Activated naive CD8-positive, alpha-beta T cell treated with anti-CD3 and anti-CD28 coated beads, Interleukin-2, amount 50 U/mL, for 16 hours (primary cell): ENCODE measurements around the gene BEX3.
"Not testable (repeated sequence)": the region's sequence is repeated elsewhere in the genome, so short reads cannot be mapped to it uniquely, and the experiment has no call there.

ENCODE experiments used
- DNase-seq: peaks from one replicate; pipeline ENCODE4 v3.0.0-alpha.2; 2020; ENCODE audit warnings: low read depth, low spot score

BEX3 gene

DNA sequence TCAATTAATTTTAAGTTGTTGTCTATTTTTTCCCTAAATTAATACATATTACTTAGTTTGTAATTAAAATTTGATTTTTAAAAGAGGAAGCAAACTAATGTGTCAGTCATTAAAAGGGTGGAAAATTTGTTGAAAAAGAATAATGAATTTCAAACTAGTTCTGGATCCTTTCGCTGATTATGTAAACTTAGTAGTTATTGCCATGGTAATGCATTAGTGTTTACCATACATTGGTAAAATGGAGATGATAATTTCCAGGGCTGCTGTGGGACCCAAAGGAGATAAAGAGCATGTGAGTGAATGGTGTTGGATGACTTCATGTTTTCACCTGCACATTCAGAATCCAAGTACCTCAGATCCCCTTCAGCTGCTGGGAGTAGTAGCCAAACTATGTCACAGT lies 6.5 kb downstream of the BEX3 start:
- no peak for DNase-seq

GRCh38 chrX:103384672-103385071 lies 8.3 kb downstream of the BEX3 start:
- no peak for DNase-seq

DNA sequence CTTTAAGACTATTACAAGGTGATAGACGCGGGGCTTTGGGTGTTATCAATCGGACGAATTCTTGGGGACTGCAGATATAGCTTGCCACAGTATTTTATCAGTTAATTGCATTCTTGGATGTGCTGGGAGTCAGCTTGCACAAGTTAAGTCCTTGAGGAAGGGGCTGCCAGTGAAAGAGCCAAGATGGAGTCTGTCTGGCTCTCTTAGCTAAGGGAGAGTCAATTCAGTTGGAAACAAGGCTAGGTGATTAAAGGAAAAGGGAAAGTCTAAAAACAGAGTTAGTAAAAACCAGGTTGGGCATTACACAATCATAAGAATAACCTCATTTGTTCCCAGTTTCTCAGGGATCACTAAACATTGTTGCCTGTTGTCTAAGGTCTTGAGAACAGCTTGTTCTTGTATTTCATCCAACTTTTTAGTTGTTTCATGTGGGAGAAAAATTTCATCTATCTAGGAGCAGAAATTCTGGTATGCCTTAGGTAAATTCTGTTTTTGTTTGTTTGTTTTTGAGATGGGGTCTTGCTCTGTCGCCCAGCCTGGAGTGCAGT lies 9.0 kb downstream of the BEX3 start:
- DNase-seq, result not testable (repeated sequence)

- no peak for DNase-seq
These were observed 10.0 kb downstream of the BEX3 start for GRCh38 chrX:103386332-103386731.

DNA sequence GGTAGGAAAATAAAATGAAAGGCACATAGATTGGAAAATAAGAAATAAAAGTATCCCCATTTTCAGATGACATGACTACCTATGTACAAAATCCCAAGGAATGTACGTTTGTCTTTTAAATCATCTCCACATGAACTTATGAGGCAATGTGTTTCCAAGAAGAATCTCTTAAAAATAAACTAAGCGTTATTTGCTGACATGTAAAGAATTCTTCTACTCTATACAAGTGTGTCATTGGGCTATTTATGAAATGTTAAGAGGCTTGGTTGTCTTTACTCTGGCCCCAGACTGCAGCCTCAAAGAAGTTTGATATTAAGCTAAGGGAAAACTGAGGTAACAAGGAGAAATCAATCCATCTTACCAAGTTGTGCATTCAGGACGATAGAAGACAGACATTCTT lies 17.1 kb downstream of the BEX3 start:
- DNase-seq, result no peak

- no peak for DNase-seq
These were observed 19.8 kb downstream of the BEX3 start for GRCh38 chrX:103396186-103396585.

DNA sequence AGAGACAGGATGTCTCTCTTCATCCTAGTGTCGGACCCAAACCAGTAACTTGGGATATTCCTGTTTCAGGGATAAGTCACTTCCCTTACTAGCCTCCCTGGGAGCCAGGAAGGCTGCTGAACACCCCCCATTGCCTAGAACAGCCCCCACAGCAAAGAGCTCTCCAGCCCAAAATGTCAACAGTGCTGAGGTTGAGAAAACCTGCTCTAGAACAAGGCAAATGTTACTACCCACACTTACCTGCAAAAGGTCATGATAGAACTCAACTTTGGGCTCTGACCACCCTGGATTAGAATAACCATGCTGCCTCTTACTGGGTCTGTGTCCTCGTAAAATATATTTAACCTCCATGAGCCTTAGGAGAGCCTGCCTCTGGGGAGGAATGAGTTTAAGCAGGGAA lies 20.3 kb downstream of the BEX3 start:
- DNase-seq, result no peak

- no peak for DNase-seq
These were observed 21.4 kb downstream of the BEX3 start for GRCh38 chrX:103397707-103398106.

- DNase-seq, result no peak
These were observed 22.1 kb downstream of the BEX3 start for GRCh38 chrX:103398421-103398864.

DNA sequence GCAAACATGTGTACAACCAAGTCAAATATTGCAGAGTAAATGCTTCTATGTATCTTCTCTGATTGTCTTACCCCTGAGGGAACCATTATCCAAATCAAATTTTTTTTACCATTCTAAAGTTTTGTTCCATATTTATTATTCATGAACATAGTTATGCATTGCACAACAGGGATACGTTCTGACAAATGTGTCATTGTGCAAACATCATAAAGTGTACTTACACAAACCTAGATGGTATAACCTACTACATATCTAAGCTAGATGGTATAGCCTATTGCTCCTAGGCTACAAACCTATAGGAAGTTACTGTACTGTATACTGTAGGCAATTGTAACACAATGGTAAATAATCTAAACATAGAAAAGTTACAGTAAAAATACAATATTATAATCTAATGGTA lies 23.4 kb downstream of the BEX3 start:
- DNase-seq, result no peak

- no peak for DNase-seq
These were observed 24.6 kb downstream of the BEX3 start for GRCh38 chrX:103400931-103401330.

DNA sequence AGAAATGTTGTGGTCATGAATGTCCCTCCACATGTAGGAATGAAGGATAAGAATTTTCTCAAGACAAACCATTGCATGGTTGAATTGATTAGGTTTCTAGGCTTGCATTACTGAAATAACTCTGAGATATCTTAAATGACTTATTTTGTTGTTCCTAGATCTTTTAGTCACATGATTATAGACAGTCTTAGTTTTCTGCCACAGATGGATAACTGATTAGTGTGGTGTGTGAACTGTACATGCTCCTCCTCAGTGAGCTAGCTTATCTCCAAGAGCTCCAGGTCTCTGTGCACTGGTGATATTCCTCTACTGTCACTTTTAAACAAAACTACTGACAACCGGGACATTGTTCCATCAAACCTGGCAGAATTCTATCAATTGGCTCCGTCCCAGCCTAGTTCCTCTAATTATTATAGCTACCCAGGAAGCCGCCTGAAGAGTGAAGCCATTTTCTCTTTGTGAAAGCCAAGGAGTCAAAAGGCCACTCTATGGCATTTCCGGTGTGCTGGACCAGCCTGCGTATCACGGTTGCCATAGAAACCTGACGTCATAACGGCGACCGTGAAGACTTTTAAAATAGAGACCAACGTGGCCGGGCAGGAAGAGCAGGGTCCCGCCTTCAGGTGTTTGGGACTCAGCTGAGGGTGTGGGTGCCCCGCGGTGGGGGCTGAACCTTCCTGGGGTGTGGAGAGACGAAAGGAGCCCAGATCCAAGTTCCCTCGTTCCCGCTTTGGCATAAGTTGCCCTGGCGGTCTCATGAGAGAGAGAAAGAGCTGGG lies 28.1 kb downstream of the BEX3 start:
- no peak for DNase-seq

- DNase-seq, result no peak
These were observed 28.6 kb downstream of the BEX3 start for GRCh38 chrX:103405009-103405333.

GRCh38 chrX:103406256-103406655 lies 29.9 kb downstream of the BEX3 start:
- no peak for DNase-seq

- no peak for DNase-seq
These were observed 31.4 kb downstream of the BEX3 start for GRCh38 chrX:103407776-103408175.

- DNase-seq, result not testable (repeated sequence)
These were observed 35.4 kb downstream of the BEX3 start for GRCh38 chrX:103411721-103412120.

- DNase-seq, result no peak
These were observed 37.5 kb downstream of the BEX3 start for GRCh38 chrX:103413705-103414387.

DNA sequence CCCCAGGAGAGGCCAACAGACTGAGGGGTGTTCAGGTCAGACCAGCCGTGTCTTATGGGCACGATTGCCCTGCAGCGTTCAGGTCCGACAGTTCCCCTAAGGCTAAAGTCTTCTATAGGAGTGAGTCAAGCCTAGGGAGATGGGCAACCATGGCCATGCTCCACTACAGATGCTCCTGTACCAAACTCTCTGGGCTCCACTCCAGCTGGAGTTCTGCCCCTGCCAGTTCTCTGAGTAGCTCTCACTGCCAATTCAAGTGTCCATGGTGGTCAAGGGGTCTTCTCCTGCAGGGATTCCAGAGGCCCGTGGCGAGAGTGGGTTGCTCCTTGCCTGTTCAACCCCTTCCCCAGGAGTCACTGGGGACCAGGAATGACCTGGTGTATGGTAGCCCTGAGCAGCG lies 38.2 kb downstream of the BEX3 start:
- no peak for DNase-seq

DNA sequence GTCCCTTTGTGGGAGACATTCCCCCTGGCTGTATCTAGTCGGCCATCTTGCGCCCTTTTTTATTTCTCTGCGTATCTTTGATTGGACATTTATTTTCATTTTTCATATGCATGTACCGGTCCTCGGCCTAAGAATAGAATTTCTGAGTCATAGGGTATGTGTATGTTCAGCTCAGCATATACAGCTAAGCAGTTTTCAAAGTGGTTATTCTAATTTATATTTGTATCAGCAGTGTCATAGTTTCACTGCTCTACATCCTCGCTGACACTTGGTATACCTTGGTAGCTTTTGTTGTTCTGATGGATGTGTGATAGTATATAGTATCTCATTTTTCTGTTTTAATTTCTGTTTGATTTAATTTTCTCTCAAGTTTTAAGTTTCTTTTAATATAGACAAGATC lies 38.7 kb downstream of the BEX3 start:
- DNase-seq, result no peak

DNA sequence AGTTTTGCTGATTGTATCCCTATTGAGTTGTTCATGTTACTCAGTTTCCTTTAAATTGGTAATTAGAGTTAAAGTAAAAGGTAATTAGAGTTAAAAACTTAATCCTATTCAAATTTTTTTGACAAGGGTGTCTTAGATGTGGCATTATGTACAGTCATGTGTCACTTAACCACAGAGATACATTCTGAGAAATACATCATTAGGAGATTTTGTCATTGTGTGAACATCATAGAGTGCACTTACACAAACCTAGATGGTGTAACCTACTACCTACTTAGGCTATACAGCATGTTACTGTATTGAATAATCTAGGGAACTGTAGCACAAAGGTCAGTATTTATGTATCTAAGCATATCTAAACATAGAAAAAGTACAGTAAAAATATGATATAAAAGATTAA lies 39.2 kb downstream of the BEX3 start:
- no peak for DNase-seq

DNA sequence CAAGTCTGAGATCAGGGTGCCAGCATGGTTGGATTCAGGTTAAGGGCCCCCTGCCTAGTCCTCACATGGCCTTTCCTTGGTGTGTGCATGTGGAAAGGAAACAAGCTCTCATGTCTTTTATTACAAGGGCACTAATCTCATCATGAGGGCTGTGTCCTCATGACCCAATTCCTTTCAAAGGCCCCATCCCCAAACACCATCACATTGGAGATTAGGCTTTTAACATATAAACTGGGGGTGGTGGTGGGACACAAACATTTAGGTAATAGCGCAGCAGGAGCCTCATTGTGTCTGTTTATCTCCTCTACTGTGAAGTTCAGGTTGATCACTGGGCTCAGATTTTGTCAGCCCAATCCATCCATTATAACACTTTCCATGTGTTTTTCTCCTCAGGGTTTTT lies 41.0 kb downstream of the BEX3 start:
- DNase-seq, result no peak

DNA sequence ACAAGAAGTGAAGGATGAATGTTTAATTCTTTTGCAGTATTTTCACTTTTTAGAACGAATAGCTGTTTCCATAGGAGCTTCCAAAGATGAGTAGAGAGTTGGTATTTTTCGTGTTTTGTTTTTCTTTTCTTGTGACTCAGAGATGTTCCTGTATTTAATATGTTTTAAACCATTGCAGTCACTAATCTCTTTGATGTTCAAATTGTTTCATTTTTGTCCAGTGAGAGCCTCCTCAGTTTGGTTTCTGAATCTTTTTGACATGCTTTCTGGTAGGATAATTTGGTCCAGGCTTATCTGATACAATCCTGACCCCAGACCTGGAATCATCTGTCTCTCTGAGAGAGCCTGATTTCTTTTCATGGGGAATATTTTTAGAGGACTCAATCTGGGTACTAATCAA lies 41.6 kb downstream of the BEX3 start:
- no peak for DNase-seq

DNA sequence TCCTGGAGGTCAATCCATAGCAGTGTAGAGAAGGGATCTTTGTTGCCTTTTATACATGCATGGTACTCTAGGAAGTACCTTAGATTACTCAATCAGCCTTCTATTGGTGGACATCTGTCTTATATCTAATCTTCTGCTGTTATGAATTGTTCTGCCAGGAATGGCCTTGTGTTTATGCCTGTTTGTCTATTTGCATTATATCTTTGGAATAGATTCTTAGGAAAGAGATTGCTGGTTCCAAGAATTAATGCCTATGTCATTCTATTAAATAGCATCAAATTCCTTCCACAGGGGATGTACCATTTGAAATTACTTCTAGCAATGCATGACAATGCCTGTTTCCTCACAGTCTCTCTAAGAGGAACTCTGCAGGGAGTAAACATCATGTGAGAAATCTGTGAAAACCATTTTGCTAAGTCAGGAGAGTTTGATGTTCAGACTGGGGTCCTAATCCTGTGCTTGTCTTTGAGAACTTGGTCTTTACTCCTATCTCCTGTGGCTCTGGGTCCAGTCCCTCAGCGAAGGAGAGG lies 42.5 kb downstream of the BEX3 start:
- no peak for DNase-seq
